ENCODE results near the gene AKAP8L. TPM values are rescaled to one million over a fixed set of nuclear protein-coding genes. Genes with fewer than 3 reads are reported as not detected.
A peak's percentile ranks its signal among the peaks of the same experiment; 100 is the strongest.

The AKAP8L gene
- total and polyA plus RNA-seq, 9 of the 15 experiments (the other 6 are each of a cell fraction or from before 2014, with no cell fraction given) = 2.4 to 116 (median 70.7) TPM

DNA sequence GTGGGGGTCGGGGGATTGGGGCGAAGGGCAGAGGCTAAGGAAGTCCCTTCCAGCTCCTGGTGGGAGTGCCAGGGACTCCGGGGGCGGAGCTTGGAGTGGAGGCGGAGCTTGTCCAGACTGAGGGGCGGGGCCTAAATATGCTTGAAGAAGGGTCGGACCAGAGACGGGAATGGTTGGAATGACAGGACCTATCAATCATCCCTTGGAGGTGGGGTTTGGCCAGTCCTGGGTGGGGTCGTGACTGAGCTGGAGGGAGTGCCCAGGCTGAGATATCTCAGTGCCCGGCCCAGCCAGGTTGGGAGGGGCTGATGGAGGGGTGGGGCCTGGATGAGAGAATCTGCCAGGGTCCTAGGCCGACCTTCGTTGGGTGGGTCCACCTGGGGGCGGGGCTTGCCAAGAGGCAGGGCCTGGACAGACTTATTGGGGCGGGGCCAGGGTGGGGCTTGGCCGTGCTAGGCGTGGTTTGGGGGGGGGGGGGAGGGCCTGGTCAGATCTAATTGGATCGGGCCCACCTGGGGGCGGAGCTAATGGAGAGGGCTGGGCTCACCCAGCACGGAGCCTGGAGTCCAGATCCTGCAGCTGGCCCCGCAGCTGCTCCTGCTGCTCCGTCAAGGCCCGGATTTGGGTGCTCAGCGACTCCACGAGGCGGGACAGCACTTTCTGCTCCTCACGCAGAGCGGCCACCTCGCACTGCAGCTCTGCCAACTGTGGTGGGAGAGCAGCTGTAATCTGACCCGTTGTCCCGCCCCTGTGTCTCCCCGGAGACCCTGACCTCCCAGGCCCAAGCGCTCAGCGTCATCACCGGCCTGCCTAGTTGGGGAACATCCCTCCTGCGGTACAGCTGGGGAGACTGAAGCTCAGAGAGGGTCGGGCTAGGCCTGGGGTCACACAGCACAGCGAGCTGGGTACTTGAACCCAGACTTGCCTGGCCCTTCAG is 33.6 kb upstream of the AKAP8L start (continued):
- TF ChIP-seq ZNF318 (IDR thresholded peaks at IDR 0.05; ENCODE audit: borderline replicate concordance in 1 of 2, low read depth in 1 of 2) = no peak
- TF ChIP-seq SRSF3 (IDR thresholded peaks at IDR 0.05; ENCODE audit: insufficient read depth, low read length) = no peak
- TF ChIP-seq NRF1 (conservative IDR thresholded peaks at IDR 0.05 in 1 of 2, IDR thresholded peaks at IDR 0.05 in 1 of 2) = peak; percentile 74 to 75
- no peak for TF ChIP-seq POLR2B (IDR thresholded peaks at IDR 0.05; ENCODE audit: low read depth, partially characterized antibody)
- peak in 1 of 2 experiments; percentile 50; a peak in 1 of 4 replicates for TF ChIP-seq RCOR1 (IDR thresholded peaks at IDR 0.05; ENCODE audit: borderline replicate concordance in 1 of 2, low read depth in 2 of 2, low read length in 2 of 2)
- TF ChIP-seq, protein P1, sequence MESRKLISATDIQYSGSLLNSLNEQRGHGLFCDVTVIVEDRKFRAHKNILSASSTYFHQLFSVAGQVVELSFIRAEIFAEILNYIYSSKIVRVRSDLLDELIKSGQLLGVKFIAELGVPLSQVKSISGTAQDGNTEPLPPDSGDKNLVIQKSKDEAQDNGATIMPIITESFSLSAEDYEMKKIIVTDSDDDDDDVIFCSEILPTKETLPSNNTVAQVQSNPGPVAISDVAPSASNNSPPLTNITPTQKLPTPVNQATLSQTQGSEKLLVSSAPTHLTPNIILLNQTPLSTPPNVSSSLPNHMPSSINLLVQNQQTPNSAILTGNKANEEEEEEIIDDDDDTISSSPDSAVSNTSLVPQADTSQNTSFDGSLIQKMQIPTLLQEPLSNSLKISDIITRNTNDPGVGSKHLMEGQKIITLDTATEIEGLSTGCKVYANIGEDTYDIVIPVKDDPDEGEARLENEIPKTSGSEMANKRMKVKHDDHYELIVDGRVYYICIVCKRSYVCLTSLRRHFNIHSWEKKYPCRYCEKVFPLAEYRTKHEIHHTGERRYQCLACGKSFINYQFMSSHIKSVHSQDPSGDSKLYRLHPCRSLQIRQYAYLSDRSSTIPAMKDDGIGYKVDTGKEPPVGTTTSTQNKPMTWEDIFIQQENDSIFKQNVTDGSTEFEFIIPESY (CRISPR knock-in tag; IDR thresholded peaks at IDR 0.05) = no peak
- TF ChIP-seq ZNF830 (CRISPR knock-in tag; IDR thresholded peaks at IDR 0.05) = no peak
- TF ChIP-seq PTRF (tag; IDR thresholded peaks at IDR 0.05) = no peak
- 0 out of 2 replicates have a peak, but pooled peaks have one; percentile 16 for TF ChIP-seq ESRRA (IDR thresholded peaks at IDR 0.05; ENCODE audit: borderline replicate concordance, low read depth)
- no peak for TF ChIP-seq POLR2A (conservative IDR thresholded peaks at IDR 0.05)
- no peak for TF ChIP-seq ZNF655 (CRISPR knock-in tag; IDR thresholded peaks at IDR 0.05)
- no peak for TF ChIP-seq FOXO4 (CRISPR knock-in tag; IDR thresholded peaks at IDR 0.05)
- no peak for TF ChIP-seq SOX6 (IDR thresholded peaks at IDR 0.05)
